Skeletal muscle satellite cell (primary cell): ENCODE results near the gene RPS6KA3. TPM values are rescaled to one million over a fixed set of nuclear protein-coding genes. Genes with fewer than 3 reads are reported as not detected.

ENCODE experiments used
- H3K27me3 ChIP-seq: 2 replicates; pipeline ENCODE4 v1.7.0; 2013; ENCODE audit warnings: low read length; ENCODE audit not compliant: control insufficient read depth, insufficient read depth
- H3K36me3 ChIP-seq: 2 replicates; pipeline ENCODE4 v1.7.0; 2013; ENCODE audit warnings: mild to moderate bottlenecking, control low read depth, low read length; ENCODE audit not compliant: insufficient read depth
- H3K4me1 ChIP-seq: 2 replicates; pipeline ENCODE4 v1.7.0; 2013; ENCODE audit warnings: low read length; ENCODE audit not compliant: control insufficient read depth, insufficient read depth
- H3K4me2 ChIP-seq: 2 replicates; pipeline ENCODE4 v1.7.0; 2013; ENCODE audit warnings: mild to moderate bottlenecking, low read length
- H3K4me3 ChIP-seq: 2 replicates; pipeline ENCODE4 v1.7.0; 2013; ENCODE audit warnings: low read length
- H3K9ac ChIP-seq: 2 replicates; pipeline ENCODE4 v1.7.0; 2013; ENCODE audit warnings: mild to moderate bottlenecking, low read depth, low read length, moderate library complexity
- H3K9me3 ChIP-seq: replicated peaks from 2 replicates; pipeline ENCODE4 v1.7.0; 2013; ENCODE audit warnings: mild to moderate bottlenecking, control low read depth, low read length
- total RNA-seq: library from RNA; depleted of rRNA; stranded (reverse); fragments of >200 nt; gene quantifications from 2 replicates; pipeline ENCODE4 v1.2.3, GENCODE V29; 2012; rRNA removed

The RPS6KA3 gene
- total RNA-seq = 31.7 and 41.6 TPM in 2 replicates

GRCh38 chrX:20266810-20267606, at the start of gene RPS6KA3:
TSS of gene RPS6KA3 (minus strand) at chrX:20266909. CDS start at chrX:20266632, 277 bp downstream.
- no peaks in the 10 kb centered on the region for H3K9me3 ChIP-seq
- H3K4me3 ChIP-seq = peak within 1 kb of the TSS; percentile 83
- peak within 1 kb of the TSS; percentile 87 for H3K9ac ChIP-seq
- no peaks in the 10 kb centered on the region for H3K36me3 ChIP-seq
- H3K4me2 ChIP-seq = peak within 1 kb of the TSS; percentile 88
- H3K27me3 ChIP-seq = no peaks in the 10 kb centered on the region
- H3K4me1 ChIP-seq = peaks cover 17% of the 10 kb centered on the region

GRCh38 chrX:20315140-20315539, 48.4 kb upstream of the RPS6KA3 start:
- no peak overlapping the region for H3K4me3 ChIP-seq
- no peak overlapping the region for H3K4me2 ChIP-seq
- H3K9ac ChIP-seq = no peak overlapping the region
- H3K27me3 ChIP-seq = no peaks in the 10 kb centered on the region
- no peaks in the 10 kb centered on the region for H3K36me3 ChIP-seq
- H3K9me3 ChIP-seq = no peaks in the 10 kb centered on the region
- peaks cover under 1% of the 10 kb centered on the region for H3K4me1 ChIP-seq

GRCh38 chrX:20313899-20314298, 47.2 kb upstream of the RPS6KA3 start:
- Histone ChIP-seq H3K9me3 (no peaks in the 10 kb centered on the region), H3K27me3 (no peaks in the 10 kb centered on the region), H3K9ac (no peak overlapping the region), H3K4me3 (no peak overlapping the region), H3K36me3 (no peaks in the 10 kb centered on the region), H3K4me1 (peaks cover 6% of the 10 kb centered on the region), H3K4me2 (no peak overlapping the region)

- H3K4me2 ChIP-seq = no peak overlapping the region
- no peaks in the 10 kb centered on the region for H3K36me3 ChIP-seq
- no peak overlapping the region for H3K9ac ChIP-seq
These were observed 45.3 kb upstream of the RPS6KA3 start for GRCh38 chrX:20312018-20312417.

GRCh38 chrX:20311505-20311904, 44.8 kb upstream of the RPS6KA3 start:
- Histone ChIP-seq H3K4me3 (no peak overlapping the region), H3K4me1 (peaks cover 6% of the 10 kb centered on the region), H3K36me3 (no peaks in the 10 kb centered on the region), H3K9ac (no peak overlapping the region), H3K4me2 (no peak overlapping the region), H3K27me3 (no peaks in the 10 kb centered on the region), H3K9me3 (no peaks in the 10 kb centered on the region)

More at GRCh38 chrX:20312018-20312417, 45.3 kb upstream of the RPS6KA3 start:
- Histone ChIP-seq H3K4me1 (peaks cover 6% of the 10 kb centered on the region), H3K4me3 (no peak overlapping the region), H3K9me3 (no peaks in the 10 kb centered on the region), H3K27me3 (no peaks in the 10 kb centered on the region)

GRCh38 chrX:20309806-20310205, 43.1 kb upstream of the RPS6KA3 start:
- H3K36me3 ChIP-seq = no peaks in the 10 kb centered on the region
- H3K9me3 ChIP-seq = no peaks in the 10 kb centered on the region
- H3K4me1 ChIP-seq = peaks cover 6% of the 10 kb centered on the region
- H3K4me2 ChIP-seq = no peak overlapping the region
- H3K27me3 ChIP-seq = no peaks in the 10 kb centered on the region
- H3K9ac ChIP-seq = no peak overlapping the region
- no peak overlapping the region for H3K4me3 ChIP-seq

GRCh38 chrX:20306668-20307067, 40.0 kb upstream of the RPS6KA3 start:
- H3K4me1 ChIP-seq = peaks cover 6% of the 10 kb centered on the region
- no peak overlapping the region for H3K4me3 ChIP-seq
- H3K9ac ChIP-seq = no peak overlapping the region
- H3K36me3 ChIP-seq = no peaks in the 10 kb centered on the region
- no peaks in the 10 kb centered on the region for H3K9me3 ChIP-seq
- no peak overlapping the region for H3K4me2 ChIP-seq
- H3K27me3 ChIP-seq = no peaks in the 10 kb centered on the region

- no peaks in the 10 kb centered on the region for H3K36me3 ChIP-seq
- H3K27me3 ChIP-seq = no peaks in the 10 kb centered on the region
- no peak overlapping the region for H3K4me3 ChIP-seq
These were observed 34.1 kb upstream of the RPS6KA3 start for GRCh38 chrX:20300822-20301221.

GRCh38 chrX:20294957-20295356, 28.2 kb upstream of the RPS6KA3 start:
- H3K9ac ChIP-seq = no peak overlapping the region
- peaks cover 7% of the 10 kb centered on the region for H3K27me3 ChIP-seq
- H3K4me1 ChIP-seq = no peaks in the 10 kb centered on the region
- no peak overlapping the region for H3K4me3 ChIP-seq
- no peaks in the 10 kb centered on the region for H3K9me3 ChIP-seq
- H3K36me3 ChIP-seq = no peaks in the 10 kb centered on the region
- no peak overlapping the region for H3K4me2 ChIP-seq

More at GRCh38 chrX:20300822-20301221, 34.1 kb upstream of the RPS6KA3 start:
- H3K9ac ChIP-seq = no peak overlapping the region
- no peak overlapping the region for H3K4me2 ChIP-seq
- H3K4me1 ChIP-seq = no peaks in the 10 kb centered on the region
- H3K9me3 ChIP-seq = no peaks in the 10 kb centered on the region

GRCh38 chrX:20294284-20294683, 27.6 kb upstream of the RPS6KA3 start:
- Histone ChIP-seq H3K4me2 (no peak overlapping the region), H3K9ac (no peak overlapping the region), H3K9me3 (no peaks in the 10 kb centered on the region), H3K4me1 (no peaks in the 10 kb centered on the region), H3K36me3 (no peaks in the 10 kb centered on the region), H3K27me3 (peaks cover 7% of the 10 kb centered on the region), H3K4me3 (no peak overlapping the region)

- Histone ChIP-seq H3K9ac (no peak overlapping the region), H3K9me3 (no peaks in the 10 kb centered on the region), H3K4me3 (no peak overlapping the region), H3K36me3 (no peaks in the 10 kb centered on the region), H3K27me3 (no peaks in the 10 kb centered on the region), H3K4me1 (no peaks in the 10 kb centered on the region), H3K4me2 (no peak overlapping the region)
These were observed 18.8 kb upstream of the RPS6KA3 start for GRCh38 chrX:20285511-20285910.

GRCh38 chrX:20284992-20285391, 18.3 kb upstream of the RPS6KA3 start:
- no peak overlapping the region for H3K4me3 ChIP-seq
- no peaks in the 10 kb centered on the region for H3K36me3 ChIP-seq
- H3K4me2 ChIP-seq = no peak overlapping the region
- no peak overlapping the region for H3K9ac ChIP-seq
- no peaks in the 10 kb centered on the region for H3K27me3 ChIP-seq
- H3K9me3 ChIP-seq = no peaks in the 10 kb centered on the region
- H3K4me1 ChIP-seq = no peaks in the 10 kb centered on the region
